Epithelial cell of proximal tubule (primary cell): ENCODE measurements around the gene ZNF574. TPM values are rescaled to one million over a fixed set of nuclear protein-coding genes. Genes with fewer than 3 reads are reported as not detected.

ENCODE experiments used
- DNase-seq: peaks from one replicate; pipeline ENCODE4 v3.0.0-alpha.2; 2011; ENCODE audit warnings: low read depth
- H3K4me3 ChIP-seq: 2 replicates; pipeline ENCODE4 v1.5.1; 2011; ENCODE audit warnings: low read depth, mild to moderate bottlenecking, low read length
- total RNA-seq: library from RNA; depleted of rRNA; stranded (reverse); fragments of >200 nt; gene quantifications from 2 replicates; pipeline ENCODE4 v1.2.3, GENCODE V29; 2015
- TF ChIP-seq, protein P1 (sequence below): conservative IDR thresholded peaks from 2 replicates; pipeline ENCODE4 v1.5.1; 2012; ENCODE audit warnings: low read depth, mild to moderate bottlenecking, low read length

The ZNF574 gene
- total RNA-seq, 1 donor from 2014 or later: 19.6 TPM

DNA sequence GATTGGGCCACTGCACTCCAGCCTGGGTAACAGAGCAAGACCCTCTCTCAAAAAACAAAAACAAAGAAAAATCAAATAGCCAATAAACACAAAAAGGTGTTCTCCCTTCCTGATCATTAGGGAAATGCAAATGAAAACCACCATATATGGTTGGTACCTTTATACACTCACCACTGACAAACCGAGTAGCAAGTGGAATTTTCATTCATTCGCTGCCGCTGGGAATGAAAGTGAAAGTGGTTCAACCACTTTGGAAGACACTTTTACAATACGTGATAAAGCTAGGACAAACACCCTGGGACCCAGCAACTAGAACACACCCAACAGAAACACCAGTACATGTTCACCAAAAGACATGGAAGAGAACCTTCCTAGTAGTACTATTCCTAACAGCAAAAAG, 27.0 kb upstream of the ZNF574 start:
- no peak overlapping the region for H3K4me3 ChIP-seq
- no peak for DNase-seq
- TF ChIP-seq, protein P1, sequence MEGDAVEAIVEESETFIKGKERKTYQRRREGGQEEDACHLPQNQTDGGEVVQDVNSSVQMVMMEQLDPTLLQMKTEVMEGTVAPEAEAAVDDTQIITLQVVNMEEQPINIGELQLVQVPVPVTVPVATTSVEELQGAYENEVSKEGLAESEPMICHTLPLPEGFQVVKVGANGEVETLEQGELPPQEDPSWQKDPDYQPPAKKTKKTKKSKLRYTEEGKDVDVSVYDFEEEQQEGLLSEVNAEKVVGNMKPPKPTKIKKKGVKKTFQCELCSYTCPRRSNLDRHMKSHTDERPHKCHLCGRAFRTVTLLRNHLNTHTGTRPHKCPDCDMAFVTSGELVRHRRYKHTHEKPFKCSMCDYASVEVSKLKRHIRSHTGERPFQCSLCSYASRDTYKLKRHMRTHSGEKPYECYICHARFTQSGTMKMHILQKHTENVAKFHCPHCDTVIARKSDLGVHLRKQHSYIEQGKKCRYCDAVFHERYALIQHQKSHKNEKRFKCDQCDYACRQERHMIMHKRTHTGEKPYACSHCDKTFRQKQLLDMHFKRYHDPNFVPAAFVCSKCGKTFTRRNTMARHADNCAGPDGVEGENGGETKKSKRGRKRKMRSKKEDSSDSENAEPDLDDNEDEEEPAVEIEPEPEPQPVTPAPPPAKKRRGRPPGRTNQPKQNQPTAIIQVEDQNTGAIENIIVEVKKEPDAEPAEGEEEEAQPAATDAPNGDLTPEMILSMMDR: no peak

GRCh38 chr19:42051166-42052115, 24.5 kb upstream of the ZNF574 start:
- no peak for DNase-seq
- no peak overlapping the region for H3K4me3 ChIP-seq
- TF ChIP-seq, protein P1: no peak

DNA sequence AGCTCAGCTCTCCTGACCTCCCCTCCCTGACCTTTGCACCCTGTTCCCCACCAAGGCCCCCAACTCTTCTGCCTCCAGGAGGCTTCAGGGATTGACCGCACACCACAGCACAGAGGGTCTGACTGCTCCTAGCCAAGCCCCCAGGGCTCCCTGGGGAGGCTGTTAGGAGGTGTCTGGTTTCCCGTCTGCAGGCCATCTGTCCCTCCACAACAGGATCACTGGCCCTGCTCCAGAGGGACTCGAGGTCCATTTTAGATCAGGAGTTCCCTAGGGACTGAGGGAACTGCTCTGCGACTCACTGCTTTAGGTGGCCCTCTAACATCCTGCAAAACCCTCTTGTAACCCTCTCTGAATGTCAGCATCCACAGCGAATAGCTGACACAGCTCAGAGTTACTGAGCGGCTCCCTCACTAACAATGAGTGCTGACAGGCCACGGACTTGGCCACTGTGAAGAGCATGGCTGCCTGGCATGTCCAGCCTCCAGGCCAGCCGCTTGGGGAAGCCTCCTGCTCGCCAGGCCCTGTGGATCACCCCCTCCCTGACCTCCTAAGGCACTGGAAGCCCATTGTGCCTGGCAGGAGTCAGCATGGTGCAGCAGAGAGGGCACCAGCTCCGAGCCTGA, 23.6 kb upstream of the ZNF574 start:
- no peak overlapping the region for H3K4me3 ChIP-seq
- TF ChIP-seq, protein P1: no peak
- DNase-seq: no peak

DNA sequence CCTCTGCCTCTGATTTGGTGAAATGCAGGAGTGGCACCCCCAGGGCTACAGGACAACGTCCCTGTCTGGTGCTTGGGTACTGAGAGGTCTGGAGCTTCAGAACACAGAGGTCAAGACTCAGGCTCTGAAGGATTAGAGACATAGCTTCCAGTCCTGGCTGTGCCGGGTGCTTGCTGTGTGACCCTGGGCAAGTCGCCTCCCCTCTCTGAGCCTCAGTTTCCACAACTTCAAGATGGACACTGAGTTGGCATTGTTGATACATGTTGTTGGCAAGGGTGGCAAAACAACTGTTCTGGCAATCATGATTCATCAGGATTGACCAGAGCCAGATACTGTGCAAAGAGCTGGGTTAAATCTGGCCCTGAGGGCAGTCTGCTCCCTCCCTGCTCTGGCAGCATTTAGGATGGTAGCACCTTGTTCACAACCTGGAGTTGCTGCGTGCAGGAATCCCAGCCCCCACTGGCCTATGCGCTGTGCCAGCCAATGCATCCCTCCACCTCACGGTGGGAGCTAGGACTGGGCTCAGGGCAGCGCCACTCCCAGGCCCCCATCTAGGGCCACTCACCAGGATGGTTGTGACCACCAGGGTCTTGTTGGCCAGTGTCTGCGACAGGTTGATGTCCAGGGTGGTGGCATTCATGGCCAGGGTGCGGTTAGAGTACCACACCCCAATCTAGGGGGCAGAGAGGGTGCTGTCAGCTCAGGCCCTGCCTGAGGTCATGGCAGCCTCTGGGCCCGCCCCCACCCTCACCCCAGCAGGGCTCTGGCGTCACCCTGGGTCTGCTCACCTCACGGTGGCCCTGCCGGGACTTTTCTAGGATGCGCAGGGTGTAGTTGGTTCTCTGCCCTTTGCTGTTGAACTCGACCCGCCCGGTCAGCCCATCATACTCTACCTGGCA, 22.7 kb upstream of the ZNF574 start:
- H3K4me3 ChIP-seq: no peak overlapping the region
- no peak for DNase-seq

GRCh38 chr19:42054205-42054604, 21.8 kb upstream of the ZNF574 start:
- DNase-seq: no peak
- TF ChIP-seq, protein P1: no peak

More for the DNA sequence above, 22.7 kb upstream of the ZNF574 start:
- TF ChIP-seq, protein P1: no peak

DNA sequence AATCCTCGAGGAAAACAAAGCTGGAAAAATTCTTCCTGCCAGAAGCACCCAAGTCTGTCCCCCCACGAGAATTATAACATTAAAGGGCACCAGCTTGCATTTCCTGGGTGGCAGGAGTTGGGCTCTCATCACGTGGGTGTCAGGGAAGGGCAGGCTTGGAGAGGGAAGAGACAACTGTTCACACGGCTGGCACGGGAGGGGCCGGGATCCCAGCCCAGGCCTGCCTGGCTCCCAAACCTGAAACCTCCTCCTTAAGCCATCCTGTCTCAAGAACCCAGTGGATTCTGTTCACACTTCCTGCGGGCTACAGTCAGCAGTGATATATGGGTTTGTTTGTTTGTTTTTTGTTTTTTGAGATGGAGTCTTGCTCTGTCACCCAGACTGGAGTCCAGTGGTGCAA, 18.1 kb upstream of the ZNF574 start:
- no peak for DNase-seq
- TF ChIP-seq, protein P1: no peak
- no peak overlapping the region for H3K4me3 ChIP-seq

More at GRCh38 chr19:42054205-42054604, 21.8 kb upstream of the ZNF574 start:
- no peak overlapping the region for H3K4me3 ChIP-seq
